A204.1 (cell line): ENCODE results near the gene SLC47A1.

ENCODE experiments used
- FAIRE-seq: peaks from 2 replicates; lab custom pipeline; 2012; peaks lifted over from hg19 to GRCh38; lab: Jason Lieb, UNC

Gene SLC47A1

GRCh38 chr17:19610879-19611278 lies 77.2 kb downstream of the SLC47A1 start:
- no peak for FAIRE-seq

- FAIRE-seq = no peak
These were observed 80.3 kb downstream of the SLC47A1 start for GRCh38 chr17:19613979-19614378.

DNA sequence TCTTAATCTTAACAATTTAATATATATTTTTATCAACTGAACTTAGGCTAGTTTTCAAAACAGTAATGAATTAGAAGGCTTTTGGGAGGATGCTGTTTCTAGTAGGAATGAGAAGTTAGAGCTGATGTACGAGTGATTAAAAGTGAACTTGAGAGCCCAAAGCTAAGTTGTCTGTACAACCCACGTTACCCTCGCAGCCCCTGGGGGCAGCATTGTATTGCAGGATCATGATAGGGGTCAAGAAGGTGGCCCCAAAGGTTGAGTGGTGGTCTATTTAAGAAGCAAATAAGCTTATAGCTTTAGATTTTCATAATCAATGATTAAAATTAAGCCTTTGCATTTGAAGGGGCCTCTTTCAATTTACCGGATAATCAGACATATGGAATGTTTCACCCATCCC lies 81.2 kb downstream of the SLC47A1 start:
- no peak for FAIRE-seq

DNA sequence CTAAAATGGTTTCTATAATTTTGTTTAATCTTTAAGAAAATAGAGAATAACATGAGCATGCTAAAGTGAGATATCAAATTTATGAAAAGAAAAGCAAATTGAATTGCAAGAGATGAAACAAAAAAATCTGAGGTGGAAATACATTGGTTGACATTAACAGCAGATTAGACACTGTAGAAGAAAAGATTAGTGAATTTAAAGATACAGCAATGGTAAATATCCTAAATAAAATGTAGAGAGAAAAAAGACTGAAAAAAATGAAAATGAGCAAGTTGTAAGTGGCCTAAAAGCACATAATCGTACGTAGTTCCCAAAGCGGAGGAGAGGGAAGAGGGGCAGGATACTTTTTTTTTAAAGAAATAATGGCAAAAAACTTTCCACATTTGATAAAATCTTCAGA lies 84.4 kb downstream of the SLC47A1 start:
- no peak for FAIRE-seq

DNA sequence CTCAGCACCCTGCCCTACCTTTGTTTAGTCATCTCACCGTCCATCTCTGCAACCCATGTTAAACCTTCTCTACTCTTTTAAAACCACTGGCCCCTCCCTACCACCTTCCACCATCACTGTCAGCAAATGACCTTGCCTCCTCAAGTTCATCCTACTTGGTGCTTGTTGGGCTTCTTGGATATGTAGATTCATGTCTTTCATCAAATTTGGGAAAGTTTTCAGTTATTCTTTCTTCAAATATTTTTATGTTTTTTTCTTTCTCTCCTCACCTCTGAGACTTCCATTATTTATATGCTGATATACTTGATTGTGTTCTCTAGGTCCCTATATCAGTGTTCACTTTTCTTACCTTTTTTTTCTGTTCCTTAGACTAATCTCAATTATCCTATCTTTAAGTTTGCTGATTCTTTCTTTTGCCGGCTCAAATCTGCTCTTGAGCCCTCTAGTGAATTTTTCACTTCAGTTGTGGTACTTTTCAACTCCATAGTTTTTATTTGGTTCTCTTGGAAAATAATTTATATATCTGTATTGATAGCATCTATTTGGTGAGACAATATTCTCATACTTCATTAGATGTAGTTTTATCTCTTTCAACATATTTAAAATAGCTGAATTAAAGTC lies 86.2 kb downstream of the SLC47A1 start:
- no peak for FAIRE-seq

DNA sequence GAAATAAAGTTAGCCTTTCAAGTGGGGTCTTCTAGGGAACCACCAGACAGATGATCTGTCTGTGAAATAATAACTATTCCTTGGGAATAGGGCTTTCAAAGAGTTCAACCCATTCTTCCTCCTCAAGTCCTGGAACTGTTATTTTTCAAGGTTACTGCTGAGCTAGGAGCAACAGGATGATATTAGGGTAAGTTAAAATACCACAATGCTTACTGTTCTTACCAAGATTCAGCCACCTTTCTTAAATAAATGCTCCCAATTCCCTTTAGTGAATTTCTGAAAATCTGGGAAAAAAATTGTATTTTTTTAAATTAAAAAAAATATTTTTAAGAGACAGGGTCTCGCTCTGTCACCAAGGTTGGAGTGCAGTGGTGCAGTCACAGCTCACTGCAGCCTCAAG lies 88.0 kb downstream of the SLC47A1 start:
- FAIRE-seq = no peak

- FAIRE-seq = no peak
These were observed 92.4 kb downstream of the SLC47A1 start for GRCh38 chr17:19626079-19626478.
